Upper lobe of left lung (tissue), 4 donors: Measurements from ENCODE around the gene RLN2.

Experiments used
- CTCF ChIP-seq, 6 experiments: fragments of 450-650 bp in 4 of 6; fragments of 200-600 bp in 2 of 6; sonication (generic) in 2 of 6; IDR thresholded peaks; one replicate each; pipeline ENCODE4 v1.5.1; 2016 to 2019; ENCODE audit warnings: antibody characterized with exemption in 6 of 6
- POLR2A ChIP-seq, 4 donors: fragments of 450-650 bp; IDR thresholded peaks; one replicate each; pipeline ENCODE4 v1.5.1; 2016 to 2017; ENCODE audit warnings: antibody characterized with exemption in 4 of 4, mild to moderate bottlenecking in 2 of 4
- POLR2AphosphoS5 ChIP-seq, 2 donors: sonication (generic); formaldehyde crosslinking; IDR thresholded peaks; one replicate each; pipeline ENCODE4 v1.5.1; 2017; ENCODE audit warnings: antibody characterized with exemption in 2 of 2

- TF ChIP-seq POLR2AphosphoS5 (IDR thresholded peaks at IDR 0.05) (no peak), POLR2A (IDR thresholded peaks at IDR 0.05) (no peak), CTCF (IDR thresholded peaks at IDR 0.05) (no peak)
Measured at GRCh38 chr9:5305741-5306140, 1.2 kb upstream of the RLN2 start.
